GM12878 (cell line): Measurements from ENCODE around the gene DUT. TPM values are rescaled to one million over a fixed set of nuclear protein-coding genes. Genes with fewer than 3 reads are reported as not detected.

ENCODE experiments used
- ATAC-seq: fragments of 200-7000 bp; cut with Tn5 transposase; 3 replicates; pipeline ENCODE4 v1.9.1; 2020; ENCODE audit warnings: mild to moderate bottlenecking, moderate library complexity
- BruUV-seq: library from RNA; stranded (reverse); fragments of 400-500 nt; replicated peaks from 2 replicates; lab custom pipeline; 2021; lab: Mats Ljungman, UMichigan
- CTCF ChIA-PET: fragments of 300-600 bp; sonication (Branson Sonifier 250); formaldehyde crosslinking; extraction: SDS; loops from one replicate; lab custom pipeline; 2021; ENCODE audit warnings: inconsistent platforms; lab: Yijun Ruan, JAX
- POLR2A ChIA-PET: fragments of 350-600 bp; formaldehyde crosslinking; extraction: SDS; loops from one replicate; lab custom pipeline; 2021; ENCODE audit warnings: inconsistent platforms; lab: Charles Lee
- RAD21 ChIA-PET: fragments of 300-600 bp; sonication (Branson Sonifier 250); formaldehyde crosslinking; loops from one replicate; lab custom pipeline; 2023; ENCODE audit warnings: antibody characterized with exemption; ENCODE audit not compliant: unreplicated experiment; lab: Charles Lee
- SMC1A ChIA-PET: fragments of 300-600 bp; sonication (Branson Sonifier 250); formaldehyde crosslinking; loops from one replicate; lab custom pipeline; 2023; ENCODE audit not compliant: unreplicated experiment, uncharacterized antibody; lab: Charles Lee
- DNase-seq: peaks from one replicate; pipeline ENCODE4 v3.0.0-alpha.2; 2011; ENCODE audit warnings: low read depth, low spot score
- FAIRE-seq: peaks from 3 replicates; lab custom pipeline; 2011; peaks lifted over from hg19 to GRCh38; lab: Jason Lieb, UNC
- H2AFZ ChIP-seq: 2 replicates; pipeline ENCODE4 v1.6.0; 2011; ENCODE audit warnings: low read depth, low read length, control low read depth; ENCODE audit not compliant: control insufficient read depth
- H3K27ac ChIP-seq: 2 replicates; pipeline ENCODE4 v1.5.1; 2011; ENCODE audit warnings: control low read depth; ENCODE audit not compliant: control insufficient read depth, insufficient read depth
- H3K27me3 ChIP-seq, 2 experiments: replicated peaks in 1 of 2; 2 replicates each; pipeline versions ENCODE4 v1.6.0 to v1.6.1; 2011; ENCODE audit warnings: low read length in 1 of 2; ENCODE audit not compliant: control insufficient read depth in 2 of 2, insufficient read depth in 2 of 2
- H3K36me3 ChIP-seq, 2 experiments: 2 replicates each; pipeline ENCODE4 v1.5.1; 2011; ENCODE audit warnings: low read length in 1 of 2; ENCODE audit not compliant: control insufficient read depth in 2 of 2, insufficient read depth in 2 of 2
- H3K4me1 ChIP-seq: 2 replicates; pipeline ENCODE4 v1.6.1; 2011; ENCODE audit warnings: mild to moderate bottlenecking, low read length, moderate library complexity, mixed read lengths; ENCODE audit not compliant: control insufficient read depth, insufficient read depth
- H3K4me2 ChIP-seq: 2 replicates; pipeline ENCODE4 v1.6.0; 2011; ENCODE audit warnings: control low read depth; ENCODE audit not compliant: control insufficient read depth, insufficient read depth
- H3K4me3 ChIP-seq: fragments of 200-600 bp; sonication (generic); 2 replicates; pipeline ENCODE4 v1.5.1; 2016
- H3K79me2 ChIP-seq: 2 replicates; pipeline ENCODE4 v1.6.0; 2011; ENCODE audit warnings: low read length; ENCODE audit not compliant: control insufficient read depth, insufficient read depth
- H3K9ac ChIP-seq: 2 replicates; pipeline ENCODE4 v1.8.0; 2011; ENCODE audit warnings: low read length, control low read depth, mixed read lengths; ENCODE audit not compliant: control insufficient read depth, insufficient read depth
- H3K9me3 ChIP-seq: replicated peaks from 3 replicates; pipeline ENCODE4 v1.5.1; 2011; ENCODE audit warnings: mild to moderate bottlenecking, low read length; ENCODE audit not compliant: control insufficient read depth, insufficient read depth
- H4K20me1 ChIP-seq: 2 replicates; pipeline ENCODE4 v1.6.0; 2011; ENCODE audit not compliant: control insufficient read depth, insufficient read depth
- CEBPZ ChIP-seq: fragments of 150-350 bp; IDR thresholded peaks from 2 replicates; pipeline ENCODE4 v1.6.1; 2016; ENCODE audit warnings: low read depth, low read length
- CHD1 ChIP-seq: IDR thresholded peaks from 2 replicates; pipeline ENCODE4 v1.6.1; 2012; ENCODE audit warnings: low read depth, low read length, improper control_type of control experiment
- JUNB ChIP-seq: IDR thresholded peaks from 2 replicates; pipeline ENCODE4 v1.6.1; 2016; ENCODE audit warnings: antibody characterized with exemption, mild to moderate bottlenecking
- MYB ChIP-seq: fragments of 150-350 bp; IDR thresholded peaks from 2 replicates; pipeline ENCODE4 v1.6.1; 2014; ENCODE audit warnings: mild to moderate bottlenecking, low read depth, low read length, borderline replicate concordance
- NR2F1 ChIP-seq: fragments of 450-650 bp; conservative IDR thresholded peaks from 2 replicates; pipeline ENCODE4 v1.6.1; 2017; ENCODE audit warnings: mild to moderate bottlenecking
- TARDBP ChIP-seq: IDR thresholded peaks from 2 replicates; pipeline ENCODE4 v1.6.1; 2016; ENCODE audit warnings: borderline replicate concordance
- TCF3 ChIP-seq: IDR thresholded peaks from 2 replicates; pipeline ENCODE4 v1.6.1; 2012; ENCODE audit warnings: low read depth, mild to moderate bottlenecking, low read length, borderline replicate concordance; ENCODE audit not compliant: insufficient read depth
- YBX1 ChIP-seq: fragments of 450-650 bp; IDR thresholded peaks from 2 replicates; pipeline ENCODE4 v1.6.1; 2016; ENCODE audit warnings: antibody characterized with exemption
- WGBS: methylation state at CpG from one replicate; pipeline ENCODE4 v1.1.6; 2016; ENCODE audit warnings: low lambda C conversion rate; ENCODE audit not compliant: insufficient replicate concordance, insufficient coverage; ENCODE audit errors: missing lambda C conversion rate; 5-methylcytosine and 5-hydroxymethylcytosine counted together
- in situ Hi-C: fragments of 300-500 bp; cut with MboI; formaldehyde crosslinking; loops from 9 replicates; pipeline ENCODE4 v1.14.3; 2018; ENCODE audit warnings: mixed read lengths
- intact Hi-C: fragments of 100-400 bp; cut with micrococcal nuclease; formaldehyde crosslinking; loops from one replicate; pipeline ENCODE4 v1.14.2; 2022; ENCODE audit not compliant: unreplicated experiment
- polyA plus RNA-seq, 11 experiments: library from polyadenylated mRNA; depleted of rRNA in 4 of 11; unstranded in 6 of 11; stranded (reverse) in 5 of 11; fragments of >200 nt; fragmentation: Nextera tagmentation in 4 of 11; fragmentation: Illumina TruSeq in 1 of 11; extraction: Ambion mirVana in 4 of 11; extraction: Trizol in 1 of 11; gene quantifications; 1 replicate in 1 of 11; 2 replicates in 10 of 11; pipeline versions ENCODE4 v1.2.1 to v1.2.3, GENCODE V29; 2011 to 2016; ENCODE audit warnings: inconsistent platforms in 2 of 11, missing spikeins in 2 of 11, low read depth in 1 of 11
- total RNA-seq, 4 experiments: library from RNA; depleted of rRNA in 3 of 4; stranded (reverse); fragments of >200 nt in 3 of 4; fragmentation: Illumina TruSeq in 1 of 4; extraction: Trizol in 1 of 4; gene quantifications; 2 replicates each; pipeline versions ENCODE4 v1.2.1 to v1.2.3, GENCODE V29; 2013 to 2021
- TF ChIP-seq, protein P1 (sequence below): IDR thresholded peaks from 2 replicates; pipeline ENCODE4 v1.6.1; 2011; ENCODE audit warnings: mild to moderate bottlenecking, low read depth, low read length, moderate library complexity; ENCODE audit not compliant: insufficient replicate concordance
- TF ChIP-seq, protein P2 (sequence below): fragments of 450-650 bp; IDR thresholded peaks from 2 replicates; pipeline ENCODE4 v1.6.1; 2017; ENCODE audit warnings: low read depth, mild to moderate bottlenecking, moderate library complexity
- TF ChIP-seq, protein P3 (sequence below): IDR thresholded peaks from 2 replicates; pipeline ENCODE4 v1.6.1; 2012; ENCODE audit warnings: improper control_type of control experiment, low read depth, low read length; ENCODE audit not compliant: insufficient replicate concordance

DUT gene
- total and polyA plus RNA-seq, 10 of the 15 experiments (the other 5 are each of a cell fraction or from before 2014, with no cell fraction given): 20.1 to 452 (median 149) TPM

DNA sequence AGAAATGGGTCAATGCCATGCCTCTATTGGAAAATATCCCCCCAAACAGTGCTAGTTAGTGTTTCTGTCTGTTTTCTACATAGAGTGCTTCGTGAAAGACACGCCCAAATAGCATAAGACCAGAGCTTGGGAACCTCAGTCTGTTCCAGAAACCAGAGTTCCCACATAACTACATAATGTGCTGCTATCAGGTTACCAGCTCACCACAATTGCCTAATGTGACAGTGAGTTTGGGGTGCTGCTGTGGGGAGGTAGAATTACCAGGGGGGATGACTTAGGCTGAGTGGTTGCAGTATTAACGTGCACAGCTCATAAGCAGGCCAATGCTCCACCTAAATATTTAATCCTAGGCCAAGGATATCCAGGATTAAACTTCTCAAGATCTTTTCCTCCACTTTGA lies 39.2 kb downstream of the DUT start (continued):
- TF ChIP-seq, protein P1, sequence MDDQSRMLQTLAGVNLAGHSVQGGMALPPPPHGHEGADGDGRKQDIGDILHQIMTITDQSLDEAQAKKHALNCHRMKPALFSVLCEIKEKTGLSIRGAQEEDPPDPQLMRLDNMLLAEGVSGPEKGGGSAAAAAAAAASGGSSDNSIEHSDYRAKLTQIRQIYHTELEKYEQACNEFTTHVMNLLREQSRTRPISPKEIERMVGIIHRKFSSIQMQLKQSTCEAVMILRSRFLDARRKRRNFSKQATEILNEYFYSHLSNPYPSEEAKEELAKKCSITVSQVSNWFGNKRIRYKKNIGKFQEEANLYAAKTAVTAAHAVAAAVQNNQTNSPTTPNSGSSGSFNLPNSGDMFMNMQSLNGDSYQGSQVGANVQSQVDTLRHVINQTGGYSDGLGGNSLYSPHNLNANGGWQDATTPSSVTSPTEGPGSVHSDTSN: no peak
- no peak for TF ChIP-seq TARDBP
- TF ChIP-seq, protein P2, sequence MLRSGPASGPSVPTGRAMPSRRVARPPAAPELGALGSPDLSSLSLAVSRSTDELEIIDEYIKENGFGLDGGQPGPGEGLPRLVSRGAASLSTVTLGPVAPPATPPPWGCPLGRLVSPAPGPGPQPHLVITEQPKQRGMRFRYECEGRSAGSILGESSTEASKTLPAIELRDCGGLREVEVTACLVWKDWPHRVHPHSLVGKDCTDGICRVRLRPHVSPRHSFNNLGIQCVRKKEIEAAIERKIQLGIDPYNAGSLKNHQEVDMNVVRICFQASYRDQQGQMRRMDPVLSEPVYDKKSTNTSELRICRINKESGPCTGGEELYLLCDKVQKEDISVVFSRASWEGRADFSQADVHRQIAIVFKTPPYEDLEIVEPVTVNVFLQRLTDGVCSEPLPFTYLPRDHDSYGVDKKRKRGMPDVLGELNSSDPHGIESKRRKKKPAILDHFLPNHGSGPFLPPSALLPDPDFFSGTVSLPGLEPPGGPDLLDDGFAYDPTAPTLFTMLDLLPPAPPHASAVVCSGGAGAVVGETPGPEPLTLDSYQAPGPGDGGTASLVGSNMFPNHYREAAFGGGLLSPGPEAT: no peak
- TF ChIP-seq YBX1: no peak

DNA sequence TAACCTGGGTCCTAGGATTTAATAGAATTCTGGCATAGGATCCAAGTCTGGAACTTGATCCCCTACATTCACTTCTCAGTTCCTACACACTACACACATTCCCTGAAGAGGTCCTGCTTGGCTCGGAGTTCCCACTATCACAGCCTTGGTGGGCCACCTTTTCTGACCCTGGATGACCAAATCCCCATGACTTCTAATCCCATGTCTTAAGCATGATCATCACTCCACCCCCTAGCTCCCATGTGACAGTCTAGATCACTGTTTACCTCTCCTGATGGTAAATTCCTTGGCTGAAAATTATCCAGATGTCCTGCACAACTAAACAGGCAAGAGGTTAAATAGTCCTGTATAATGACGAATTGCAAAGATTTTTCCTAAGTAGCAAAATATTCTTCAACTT lies 40.3 kb downstream of the DUT start:
- H3K4me1 ChIP-seq: no peaks in the 10 kb centered on the region
- no peaks in the 10 kb centered on the region for H3K27me3 ChIP-seq
- no peak overlapping the region for H3K27ac ChIP-seq
- no peak overlapping the region for H3K4me3 ChIP-seq
- FAIRE-seq (no peak), ATAC-seq (no peak), DNase-seq (no peak)
- no TSS peak for BruUV-seq
- RAD21 ChIA-PET: interaction anchor here (0.8 to 3.3 kb wide), 2 partner anchors 13 kb away, joined by 4 to 15 read pairs; no protein-coding TSS in a partner anchor
- POLR2A ChIA-PET: no interaction called here
- no peaks in the 10 kb centered on the region; the same call in 2 of the 3 replicates for H3K9me3 ChIP-seq
- no peak overlapping the region for H3K9ac ChIP-seq
- CTCF ChIA-PET: interaction anchor here (1.5 kb wide), 1 partner anchor 13 kb away, joined by 4 read pairs; no protein-coding TSS in a partner anchor
- no peaks in the 10 kb centered on the region for H3K36me3 ChIP-seq
- H3K79me2 ChIP-seq: no peaks in the 10 kb centered on the region
- intact Hi-C loops (no loop called here), in situ Hi-C loops (loop anchor here (25.0 kb wide), 1 partner anchor 791 kb away; the partner anchor contains the start of genes COPS2 and GALK2)
- 15% methylated on average over 2 of the region's 2 CpGs for WGBS
- no peak overlapping the region for H2AFZ ChIP-seq
- H4K20me1 ChIP-seq: no peaks in the 10 kb centered on the region
- SMC1A ChIA-PET: interaction anchor here (0.9 kb wide), 1 partner anchor 30 kb away, joined by 3 read pairs; no protein-coding TSS in a partner anchor
- H3K4me2 ChIP-seq: no peak overlapping the region
- TF ChIP-seq MYB: no peak
- no peak for TF ChIP-seq JUNB
- no peak for TF ChIP-seq CEBPZ
- TF ChIP-seq, protein P3, sequence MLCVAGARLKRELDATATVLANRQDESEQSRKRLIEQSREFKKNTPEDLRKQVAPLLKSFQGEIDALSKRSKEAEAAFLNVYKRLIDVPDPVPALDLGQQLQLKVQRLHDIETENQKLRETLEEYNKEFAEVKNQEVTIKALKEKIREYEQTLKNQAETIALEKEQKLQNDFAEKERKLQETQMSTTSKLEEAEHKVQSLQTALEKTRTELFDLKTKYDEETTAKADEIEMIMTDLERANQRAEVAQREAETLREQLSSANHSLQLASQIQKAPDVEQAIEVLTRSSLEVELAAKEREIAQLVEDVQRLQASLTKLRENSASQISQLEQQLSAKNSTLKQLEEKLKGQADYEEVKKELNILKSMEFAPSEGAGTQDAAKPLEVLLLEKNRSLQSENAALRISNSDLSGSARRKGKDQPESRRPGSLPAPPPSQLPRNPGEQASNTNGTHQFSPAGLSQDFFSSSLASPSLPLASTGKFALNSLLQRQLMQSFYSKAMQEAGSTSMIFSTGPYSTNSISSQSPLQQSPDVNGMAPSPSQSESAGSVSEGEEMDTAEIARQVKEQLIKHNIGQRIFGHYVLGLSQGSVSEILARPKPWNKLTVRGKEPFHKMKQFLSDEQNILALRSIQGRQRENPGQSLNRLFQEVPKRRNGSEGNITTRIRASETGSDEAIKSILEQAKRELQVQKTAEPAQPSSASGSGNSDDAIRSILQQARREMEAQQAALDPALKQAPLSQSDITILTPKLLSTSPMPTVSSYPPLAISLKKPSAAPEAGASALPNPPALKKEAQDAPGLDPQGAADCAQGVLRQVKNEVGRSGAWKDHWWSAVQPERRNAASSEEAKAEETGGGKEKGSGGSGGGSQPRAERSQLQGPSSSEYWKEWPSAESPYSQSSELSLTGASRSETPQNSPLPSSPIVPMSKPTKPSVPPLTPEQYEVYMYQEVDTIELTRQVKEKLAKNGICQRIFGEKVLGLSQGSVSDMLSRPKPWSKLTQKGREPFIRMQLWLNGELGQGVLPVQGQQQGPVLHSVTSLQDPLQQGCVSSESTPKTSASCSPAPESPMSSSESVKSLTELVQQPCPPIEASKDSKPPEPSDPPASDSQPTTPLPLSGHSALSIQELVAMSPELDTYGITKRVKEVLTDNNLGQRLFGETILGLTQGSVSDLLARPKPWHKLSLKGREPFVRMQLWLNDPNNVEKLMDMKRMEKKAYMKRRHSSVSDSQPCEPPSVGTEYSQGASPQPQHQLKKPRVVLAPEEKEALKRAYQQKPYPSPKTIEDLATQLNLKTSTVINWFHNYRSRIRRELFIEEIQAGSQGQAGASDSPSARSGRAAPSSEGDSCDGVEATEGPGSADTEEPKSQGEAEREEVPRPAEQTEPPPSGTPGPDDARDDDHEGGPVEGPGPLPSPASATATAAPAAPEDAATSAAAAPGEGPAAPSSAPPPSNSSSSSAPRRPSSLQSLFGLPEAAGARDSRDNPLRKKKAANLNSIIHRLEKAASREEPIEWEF: no peak
- TF ChIP-seq CHD1: no peak
- no peak for TF ChIP-seq TCF3
- no peak for TF ChIP-seq NR2F1
- no peak for TF ChIP-seq YBX1
